ENCODE results near the gene PSMD11.

DNA sequence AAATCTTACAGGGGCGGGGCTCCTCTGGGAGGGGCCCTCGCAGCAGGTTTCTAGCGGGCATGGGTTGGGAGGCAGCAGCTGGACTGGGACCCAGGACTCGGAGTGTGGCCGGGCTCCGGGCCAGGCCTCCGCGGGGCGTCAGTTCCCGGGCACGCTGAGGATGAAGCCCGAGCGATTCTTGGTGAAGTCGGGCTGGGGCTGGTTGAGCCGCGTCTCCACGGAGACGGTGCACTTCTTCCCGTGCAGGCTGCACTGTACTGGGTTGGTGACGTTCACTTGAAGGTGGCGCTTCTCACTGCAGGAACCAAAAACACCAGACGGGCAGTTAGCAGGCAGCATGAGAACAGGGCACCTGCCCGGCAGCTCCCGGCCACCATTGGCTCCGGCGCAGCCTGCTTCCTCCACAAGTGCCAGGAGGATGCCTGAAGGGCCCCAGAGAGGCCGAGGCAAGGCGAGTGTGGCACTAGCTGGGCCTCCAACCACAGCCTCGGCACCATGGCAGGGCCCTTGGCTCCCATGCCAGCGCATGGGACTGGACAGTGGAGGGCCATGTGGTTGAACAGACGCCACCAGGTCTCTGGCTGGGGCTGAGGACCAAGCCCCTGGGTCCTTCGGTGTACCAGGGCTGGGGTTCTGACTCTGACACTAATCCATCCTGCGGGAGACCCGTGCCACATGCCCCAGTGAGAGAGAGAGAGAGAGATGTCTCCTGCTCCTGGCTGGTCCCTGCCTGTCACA lies 50.5 kb downstream of the PSMD11 start:
- TF ChIP-seq, protein P1, sequence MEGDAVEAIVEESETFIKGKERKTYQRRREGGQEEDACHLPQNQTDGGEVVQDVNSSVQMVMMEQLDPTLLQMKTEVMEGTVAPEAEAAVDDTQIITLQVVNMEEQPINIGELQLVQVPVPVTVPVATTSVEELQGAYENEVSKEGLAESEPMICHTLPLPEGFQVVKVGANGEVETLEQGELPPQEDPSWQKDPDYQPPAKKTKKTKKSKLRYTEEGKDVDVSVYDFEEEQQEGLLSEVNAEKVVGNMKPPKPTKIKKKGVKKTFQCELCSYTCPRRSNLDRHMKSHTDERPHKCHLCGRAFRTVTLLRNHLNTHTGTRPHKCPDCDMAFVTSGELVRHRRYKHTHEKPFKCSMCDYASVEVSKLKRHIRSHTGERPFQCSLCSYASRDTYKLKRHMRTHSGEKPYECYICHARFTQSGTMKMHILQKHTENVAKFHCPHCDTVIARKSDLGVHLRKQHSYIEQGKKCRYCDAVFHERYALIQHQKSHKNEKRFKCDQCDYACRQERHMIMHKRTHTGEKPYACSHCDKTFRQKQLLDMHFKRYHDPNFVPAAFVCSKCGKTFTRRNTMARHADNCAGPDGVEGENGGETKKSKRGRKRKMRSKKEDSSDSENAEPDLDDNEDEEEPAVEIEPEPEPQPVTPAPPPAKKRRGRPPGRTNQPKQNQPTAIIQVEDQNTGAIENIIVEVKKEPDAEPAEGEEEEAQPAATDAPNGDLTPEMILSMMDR (IDR thresholded peaks at IDR 0.05): no peak
- TF ChIP-seq POLR2A (IDR thresholded peaks at IDR 0.05) (no peak), POLR2AphosphoS5 (IDR thresholded peaks at IDR 0.05) (no peak)
